Measurements from ENCODE around the gene SAXO2.
"Not testable (repeated sequence)": the region's sequence is repeated elsewhere in the genome, so short reads cannot be mapped to it uniquely, and the experiment has no call there.

The SAXO2 gene

DNA sequence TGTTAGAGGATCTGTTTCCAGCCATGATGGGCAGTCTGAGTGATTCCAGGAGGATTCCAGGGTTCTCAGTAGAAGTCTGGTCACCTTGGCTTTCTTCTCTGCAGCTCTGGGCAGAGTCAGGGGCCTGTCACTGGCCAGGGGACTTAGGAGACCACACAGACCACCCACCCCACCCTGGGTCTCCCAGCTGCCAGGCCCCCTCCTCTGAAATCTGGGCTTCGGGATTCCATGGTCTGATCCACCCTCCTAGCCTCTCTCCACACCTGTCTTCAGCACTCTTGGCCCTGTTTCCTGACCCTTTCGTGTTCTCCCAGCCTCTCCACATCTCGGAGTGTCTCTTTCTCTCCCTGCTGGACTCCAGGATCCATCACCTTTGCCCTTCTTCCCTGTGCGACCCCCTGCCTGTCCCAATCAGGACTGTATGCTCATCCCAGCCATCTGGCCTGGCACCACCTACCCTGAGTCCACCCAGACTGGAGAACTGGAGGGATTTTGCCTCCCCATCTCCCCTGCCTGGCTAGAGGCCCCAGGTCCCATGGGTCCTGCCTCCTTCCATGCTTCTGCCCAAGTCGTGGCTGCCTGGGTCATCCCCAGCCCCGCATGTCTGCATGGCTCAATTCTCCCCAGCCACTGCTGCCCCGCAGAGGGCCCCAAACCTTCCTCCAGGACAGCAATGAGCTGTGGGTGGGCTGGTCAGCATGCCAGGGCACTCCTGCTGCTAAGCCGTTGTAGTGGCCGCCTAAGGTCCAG is 52.3 kb downstream of the SAXO2 start:
- no peak for DNase-seq

DNA sequence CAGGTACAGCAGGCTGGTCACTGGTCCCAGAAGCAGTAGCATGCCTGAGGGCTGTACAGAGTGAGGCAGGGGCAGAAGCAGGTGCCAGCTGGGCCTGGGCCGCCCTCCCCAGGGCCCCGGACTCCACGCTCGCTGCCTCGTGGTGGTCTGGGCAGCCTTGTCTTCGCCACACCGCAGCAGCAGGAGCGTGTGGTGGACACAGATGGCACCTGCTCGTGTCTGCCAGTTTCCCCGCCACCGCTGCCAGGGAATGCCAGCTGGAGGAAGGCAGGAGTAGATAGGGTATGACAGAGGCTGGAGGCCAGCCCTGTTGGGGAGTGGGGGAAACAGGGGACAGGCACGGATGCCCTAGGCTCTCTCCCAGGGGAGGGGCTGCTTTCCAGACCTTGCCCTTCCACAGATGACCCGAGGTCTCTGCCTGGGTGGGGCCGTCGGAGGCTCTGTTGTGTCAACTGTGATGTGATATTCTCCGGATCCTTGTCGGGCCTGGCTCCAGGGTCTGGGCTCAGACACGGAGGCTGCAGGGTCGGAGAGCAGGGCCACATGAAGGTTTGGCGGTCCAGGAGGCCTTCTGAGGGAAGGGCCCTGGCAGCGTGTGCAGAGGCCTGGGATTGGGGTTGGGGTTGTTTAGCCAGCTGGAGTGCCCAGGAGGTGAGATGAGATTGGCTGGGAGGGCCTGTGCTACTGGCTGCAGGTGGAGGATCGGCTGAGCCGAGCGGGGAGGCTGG is 53.1 kb downstream of the SAXO2 start:
- no peak for DNase-seq

GRCh38 chr15:82316247-82317090 is 53.9 kb downstream of the SAXO2 start:
- not testable (repeated sequence) for DNase-seq

- DNase-seq, result no peak
Observed at GRCh38 chr15:82317091-82317489, 54.5 kb downstream of the SAXO2 start.

- not testable (repeated sequence) for DNase-seq
Observed at GRCh38 chr15:82317516-82317915, 54.9 kb downstream of the SAXO2 start.

GRCh38 chr15:82318281-82318680 is 55.7 kb downstream of the SAXO2 start:
- not testable (repeated sequence) for DNase-seq

- DNase-seq, result not testable (repeated sequence)
Observed at GRCh38 chr15:82319522-82320278, 57.1 kb downstream of the SAXO2 start.

DNA sequence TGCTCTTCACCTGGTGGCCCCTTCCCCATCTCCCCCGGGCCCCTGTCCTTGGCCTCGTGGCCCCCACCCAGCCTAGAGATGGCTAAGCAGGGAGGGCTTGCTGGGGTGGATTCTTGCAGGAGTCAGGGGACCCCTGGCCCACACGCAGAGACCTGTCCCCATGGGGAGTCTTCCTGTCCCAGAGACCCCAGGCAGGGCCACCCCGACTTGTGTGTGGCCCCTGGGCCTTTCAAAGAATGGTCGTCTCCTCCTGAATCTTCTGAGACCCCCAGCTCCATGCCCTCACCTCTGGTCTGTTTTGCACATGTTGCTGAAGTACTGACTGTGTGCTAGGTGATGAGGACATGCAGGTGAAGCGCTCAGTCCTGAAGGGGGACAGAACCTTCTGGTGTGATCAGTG is 58.2 kb downstream of the SAXO2 start:
- not testable (repeated sequence) for DNase-seq

- not testable (repeated sequence) for DNase-seq
Observed at GRCh38 chr15:82322488-82322887, 59.9 kb downstream of the SAXO2 start.

DNA sequence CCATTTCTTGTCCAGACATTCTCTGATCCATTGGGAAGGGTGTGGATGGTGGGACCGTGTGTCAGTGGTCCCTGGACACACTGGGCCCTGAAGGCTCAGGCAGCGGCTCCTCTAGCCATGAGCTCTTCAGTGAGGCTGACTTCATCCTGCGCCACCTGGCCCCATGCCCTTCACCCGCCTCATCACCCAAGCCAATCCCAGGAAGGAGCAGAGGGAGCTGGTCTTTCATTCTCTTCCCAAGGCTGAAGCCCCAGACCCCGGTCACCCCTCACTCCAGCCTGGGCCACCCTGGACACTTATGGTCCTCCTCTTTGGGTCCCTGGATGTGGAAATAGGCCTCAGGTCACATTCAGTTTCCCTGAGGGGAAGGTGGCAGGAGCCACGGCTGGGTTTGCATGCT is 62.2 kb downstream of the SAXO2 start:
- DNase-seq, result not testable (repeated sequence)

- DNase-seq, result not testable (repeated sequence)
Observed at GRCh38 chr15:82325646-82326045, 63.0 kb downstream of the SAXO2 start.

GRCh38 chr15:82326896-82327295 is 64.3 kb downstream of the SAXO2 start:
- DNase-seq, result not testable (repeated sequence)

DNA sequence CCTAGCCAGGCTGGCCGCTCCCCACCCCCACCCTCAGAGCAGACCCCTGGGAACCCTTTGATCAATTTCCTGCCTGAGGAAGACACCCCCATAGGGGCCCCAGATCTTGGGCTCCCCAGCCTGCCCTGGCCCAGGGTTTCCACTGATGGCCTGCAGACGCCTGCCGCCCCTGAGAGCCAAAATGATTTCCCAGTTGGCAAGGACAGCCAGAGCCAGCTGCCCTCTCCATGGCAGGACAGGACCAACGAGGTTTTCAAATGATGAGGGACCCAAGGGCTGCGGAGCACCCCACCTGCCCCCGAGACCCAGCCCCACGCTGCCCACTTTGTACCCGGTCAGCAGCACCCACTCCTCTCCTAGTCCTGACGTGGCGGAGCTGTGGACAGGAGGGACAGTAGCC is 64.8 kb downstream of the SAXO2 start:
- not testable (repeated sequence) for DNase-seq

- DNase-seq, result not testable (repeated sequence)
Observed at GRCh38 chr15:82329039-82329438, 66.4 kb downstream of the SAXO2 start.

DNA sequence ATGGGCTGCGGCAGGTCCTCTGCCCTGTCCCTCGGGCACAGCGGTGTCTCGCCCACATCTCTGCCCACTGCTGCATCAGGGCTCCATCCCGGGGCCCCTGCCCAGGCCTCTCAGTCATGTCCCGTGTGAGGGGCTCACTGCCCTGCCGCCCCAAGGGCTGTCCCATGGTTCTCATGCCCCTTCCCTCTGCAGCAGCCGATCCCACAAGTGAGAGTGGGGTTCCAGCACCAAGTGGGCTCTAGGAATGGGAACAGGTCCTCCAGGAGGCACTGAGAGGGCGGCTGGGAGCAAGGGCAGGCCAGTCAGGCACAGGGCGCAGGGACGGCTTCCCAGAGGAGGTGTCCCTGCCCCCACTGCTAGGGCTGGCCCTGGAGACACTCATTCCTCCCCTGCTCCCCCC is 68.3 kb downstream of the SAXO2 start:
- DNase-seq, result not testable (repeated sequence)

GRCh38 chr15:82331576-82332304 is 69.1 kb downstream of the SAXO2 start:
- not testable (repeated sequence) for DNase-seq

DNA sequence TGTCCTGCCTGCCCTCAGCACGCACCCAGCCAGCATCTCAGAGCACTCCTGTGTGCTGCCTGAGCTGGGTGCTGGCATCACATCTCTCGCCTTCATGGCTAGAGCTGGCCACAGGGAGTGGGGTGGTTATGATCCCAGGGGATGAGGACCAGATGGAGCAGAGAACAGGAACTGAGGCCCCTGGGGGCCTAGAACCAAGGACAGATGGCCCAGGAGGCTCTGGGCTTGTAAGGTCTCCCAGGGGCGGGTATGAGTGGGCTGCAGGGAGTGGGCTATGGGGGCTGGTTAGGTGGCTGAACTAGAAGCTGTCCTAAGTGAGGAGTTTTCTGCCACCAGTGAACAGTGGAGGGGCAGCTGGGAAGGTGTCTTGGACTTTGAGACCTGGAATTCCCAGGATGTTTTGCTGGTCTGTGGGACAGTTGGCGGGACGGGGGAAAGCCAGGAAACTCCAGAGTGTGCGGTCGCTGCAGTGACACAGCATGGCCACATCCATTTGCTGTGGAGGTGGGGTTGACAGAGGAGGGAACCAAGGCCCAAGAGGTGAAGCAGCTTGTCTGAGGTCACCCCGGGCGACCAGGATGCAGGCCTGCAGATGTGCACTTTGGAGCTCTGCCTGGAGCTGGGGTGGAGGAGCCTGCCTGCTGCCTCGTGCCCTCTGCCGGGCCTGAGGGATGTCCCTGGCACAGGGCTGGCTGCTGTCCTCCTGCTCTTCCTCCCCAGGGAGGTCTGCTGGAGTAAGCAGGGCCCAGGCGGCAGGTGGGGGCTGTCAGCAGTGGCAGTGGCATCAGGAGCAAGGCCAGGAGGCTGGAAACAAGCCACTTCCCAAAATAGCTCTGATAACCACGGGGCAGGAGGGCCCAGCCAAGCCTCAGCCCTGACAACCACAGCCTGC is 70.3 kb downstream of the SAXO2 start:
- not testable (repeated sequence) for DNase-seq

DNA sequence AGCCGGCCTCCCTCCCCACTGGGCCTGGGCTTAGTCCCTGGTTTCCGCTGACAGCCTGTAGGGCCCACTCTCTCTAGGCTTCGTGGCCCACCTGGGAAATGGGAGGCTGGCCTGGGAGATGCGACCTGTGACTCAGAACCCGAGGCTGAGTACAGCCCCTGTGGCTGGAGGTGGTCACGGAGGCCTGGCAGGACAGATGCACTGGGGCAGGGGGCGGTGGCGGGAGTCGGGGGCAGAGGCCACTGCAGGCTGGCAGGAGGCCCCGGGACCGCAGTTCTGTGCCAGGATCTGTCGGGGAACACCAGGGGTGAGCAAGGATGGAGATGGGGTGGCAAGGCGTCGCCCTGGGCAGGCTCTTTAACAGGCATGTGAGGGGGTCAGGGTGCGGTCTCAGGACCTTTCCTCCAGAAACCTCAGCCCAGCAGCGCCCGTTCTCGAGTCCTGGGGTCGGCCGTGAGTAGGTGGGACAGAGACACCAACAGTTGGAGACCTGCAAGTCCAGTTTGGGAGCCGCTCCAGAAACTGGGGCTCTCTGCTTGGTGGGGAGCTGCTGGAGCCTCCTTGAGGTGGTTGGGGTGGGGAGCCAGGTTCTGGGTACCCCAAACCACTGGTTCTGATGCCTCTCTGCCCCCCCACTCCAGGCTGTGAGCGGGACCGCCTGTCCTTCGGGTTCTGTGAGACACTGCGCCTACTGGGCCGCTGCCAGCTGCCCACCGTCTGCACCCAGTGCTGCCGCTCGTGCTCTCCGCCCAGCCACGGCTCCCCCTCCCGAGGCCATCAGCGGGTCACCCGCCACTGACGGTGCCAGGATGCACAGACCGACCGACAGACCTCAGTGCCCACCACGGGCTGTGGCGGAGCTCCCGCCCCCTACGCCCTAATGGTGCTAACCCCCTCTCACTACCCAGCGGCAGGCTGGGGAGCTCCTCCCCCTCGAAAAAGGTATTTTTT is 71.3 kb downstream of the SAXO2 start:
- DNase-seq, result not testable (repeated sequence)

Data from stimulated activated CD4-positive, alpha-beta T cell treated with anti-CD3 and anti-CD28 coated beads, Interleukin-4, amount 100 ng/mL, for 1 hour (primary cell).